GM10847 (cell line): ENCODE results near the gene ZNF649.

Experiments used
- POLR2A ChIP-seq: IDR thresholded peaks from 2 replicates; pipeline ENCODE4 v1.6.1; 2011; ENCODE audit not compliant: insufficient read length; ENCODE audit errors: extremely low read depth

ZNF649 gene

DNA sequence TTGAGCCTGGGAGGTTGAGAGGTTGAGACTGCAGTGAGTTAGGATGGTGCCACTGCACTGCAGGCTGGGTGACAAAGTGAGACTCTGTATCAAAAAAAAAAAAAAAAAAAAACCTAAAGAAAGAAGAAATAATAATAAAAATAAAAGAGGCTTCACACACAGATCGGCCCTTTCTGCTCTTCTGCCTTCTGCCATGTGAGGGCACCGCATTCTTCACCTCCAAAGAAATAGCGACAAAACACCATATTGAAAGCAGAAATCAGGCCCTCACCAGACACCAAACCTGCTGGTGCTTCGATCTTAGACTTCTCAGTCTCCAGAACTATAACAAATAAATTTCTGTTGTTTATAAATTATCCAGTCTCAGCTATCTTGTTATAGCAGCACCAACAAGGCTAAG, 3.0 kb downstream of the ZNF649 start:
- no peak for TF ChIP-seq POLR2A

- no peak for TF ChIP-seq POLR2A
Measured at GRCh38 chr19:51891193-51891747, 13.5 kb downstream of the ZNF649 start.

GRCh38 chr19:51889934-51890333, 14.9 kb downstream of the ZNF649 start:
- TF ChIP-seq POLR2A: no peak

DNA sequence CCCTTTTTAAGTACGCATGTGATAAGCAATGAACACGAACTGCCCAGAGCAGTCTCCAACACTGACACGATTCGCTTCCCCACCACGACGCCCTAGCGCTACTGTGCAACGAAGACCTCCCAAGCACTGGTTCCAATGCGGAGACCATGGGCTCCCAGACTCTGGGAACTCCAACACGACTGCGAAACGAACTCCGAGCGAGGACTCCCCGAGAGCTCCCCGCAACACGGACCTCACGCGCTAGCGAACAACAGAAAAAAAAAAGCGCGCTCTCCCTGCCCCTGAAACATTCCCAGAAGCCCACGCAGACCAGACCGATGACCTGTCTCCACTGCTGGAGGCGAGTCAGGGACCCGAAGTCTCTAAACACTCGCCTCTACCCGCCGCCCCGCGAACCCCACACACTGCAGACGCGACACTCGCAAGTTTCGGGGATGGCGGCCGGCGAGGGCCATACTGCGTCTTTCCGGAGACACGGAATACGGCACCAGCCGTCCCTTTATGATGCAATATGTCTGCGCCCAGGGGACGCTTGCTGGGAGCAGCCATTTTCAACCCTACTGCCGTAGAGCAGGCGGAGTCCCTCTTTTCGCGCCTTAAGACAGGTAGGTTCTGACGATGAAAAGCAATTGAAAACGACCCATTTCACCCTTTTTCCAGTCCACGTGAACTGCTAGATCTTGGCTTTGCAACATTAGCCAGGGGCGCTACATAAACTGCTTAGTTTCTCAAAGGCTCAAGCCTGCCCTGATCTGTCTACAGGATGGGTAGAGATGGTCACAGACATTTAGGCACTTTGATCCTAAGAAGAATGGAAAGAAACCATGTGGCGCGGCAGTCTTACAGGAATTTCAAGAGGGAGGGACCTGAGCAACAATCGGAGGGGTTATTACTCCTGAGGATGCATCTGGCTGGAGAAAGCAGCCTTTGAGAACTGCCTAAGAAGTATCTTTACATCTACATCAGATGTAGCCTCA, 17.0 kb downstream of the ZNF649 start, which contains the start of gene ZNF577:
Gene ZNF577, minus strand, starts transcription at position 430 of the 977 bp plus-strand sequence. CDS start 7,569 bp downstream, outside the sequence.
- peak; percentile 11 for TF ChIP-seq POLR2A

DNA sequence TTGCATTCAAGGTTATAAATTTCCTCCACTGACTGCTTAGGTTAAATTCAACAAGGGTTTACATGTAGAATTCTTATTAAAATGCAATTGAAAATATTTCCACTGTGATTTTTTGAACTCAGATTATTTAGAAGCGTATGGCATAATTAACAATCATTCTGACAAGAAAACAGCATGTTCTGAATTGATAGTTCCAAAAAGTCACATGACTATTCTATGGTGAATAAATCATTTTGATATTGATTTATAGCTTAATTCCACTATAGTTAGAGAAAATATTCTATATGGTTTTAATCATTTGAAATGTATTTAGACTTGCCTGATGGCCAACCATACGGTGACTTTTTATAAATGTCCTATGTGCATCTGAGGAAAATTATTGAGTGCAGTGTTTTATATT, 20.1 kb downstream of the ZNF649 start:
- TF ChIP-seq POLR2A: no peak

GRCh38 chr19:51882518-51882917, 22.3 kb downstream of the ZNF649 start:
- no peak for TF ChIP-seq POLR2A

DNA sequence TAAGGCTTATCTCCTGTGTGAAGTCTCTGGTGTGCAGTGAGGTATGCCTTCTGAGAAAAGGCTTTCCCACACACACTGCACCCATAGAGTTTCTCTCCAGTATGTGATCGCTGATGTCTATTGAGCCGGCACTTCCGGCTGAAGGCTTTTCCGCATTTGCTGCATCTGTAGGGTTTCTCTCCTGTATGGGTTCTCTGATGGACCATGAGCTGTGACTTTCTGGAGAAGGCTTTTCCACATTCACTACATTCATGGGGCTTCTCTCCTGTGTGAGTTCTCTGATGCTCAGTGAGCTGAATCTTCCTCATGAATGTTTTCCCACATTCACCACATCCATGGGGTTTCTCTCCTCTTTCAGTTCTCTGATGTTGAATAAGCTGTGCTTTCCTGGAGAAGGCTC, 31.7 kb downstream of the ZNF649 start:
- TF ChIP-seq POLR2A: no peak

GRCh38 chr19:51861870-51862622, 42.8 kb downstream of the ZNF649 start:
- TF ChIP-seq POLR2A: no peak
